Dendritic cell treated with granulocyte-macrophage colony-stimulating factor and Interleukin-4, amounts not matched to agents 40 ng/mL and 50 ng/mL, for 4 days (primary cell): ENCODE measurements around the gene BABAM2.
"Not testable (repeated sequence)": the region's sequence is repeated elsewhere in the genome, so short reads cannot be mapped to it uniquely, and the experiment has no call there.

Source experiments
- H3K27ac Mint-ChIP-seq: one replicate; pipeline ENCODE4 v1.8.0; 2022; ENCODE audit warnings: mild to moderate bottlenecking, mixed read lengths
- H3K27me3 Mint-ChIP-seq: one replicate; pipeline ENCODE4 v1.8.0; 2022; ENCODE audit warnings: mild to moderate bottlenecking, mixed read lengths
- H3K36me3 Mint-ChIP-seq: one replicate; pipeline ENCODE4 v1.8.0; 2022; ENCODE audit warnings: low read depth, mixed read lengths
- H3K4me1 Mint-ChIP-seq: one replicate; pipeline ENCODE4 v1.8.0; 2022; ENCODE audit warnings: low read depth, mixed read lengths
- H3K4me3 Mint-ChIP-seq: one replicate; pipeline ENCODE4 v1.8.0; 2022; ENCODE audit warnings: mild to moderate bottlenecking, moderate library complexity, mixed read lengths
- H3K9me3 Mint-ChIP-seq: one replicate; pipeline ENCODE4 v1.8.0; 2022; ENCODE audit warnings: mixed read lengths
- intact Hi-C: fragments of 100-400 bp; cut with micrococcal nuclease; formaldehyde crosslinking; loops from one replicate; pipeline ENCODE4 v1.15.0; 2022

The BABAM2 gene

GRCh38 chr2:27993950-27994728 is 103.6 kb downstream of the BABAM2 start:
- H3K4me1 Mint-ChIP-seq, result peaks cover 45% of the 10 kb centered on the region
- no peaks in the 10 kb centered on the region for H3K27me3 Mint-ChIP-seq
- H3K36me3 Mint-ChIP-seq, result peaks cover 28% of the 10 kb centered on the region
- H3K9me3 Mint-ChIP-seq, result no peaks in the 10 kb centered on the region
- H3K4me3 Mint-ChIP-seq, result no peak overlapping the region
- no peak overlapping the region for H3K27ac Mint-ChIP-seq
- intact Hi-C loops, result no loop called here

GRCh38 chr2:27996156-27996922 is 105.8 kb downstream of the BABAM2 start:
- Mint-ChIP-seq H3K4me1 (peaks cover 42% of the 10 kb centered on the region), H3K4me3 (no peak overlapping the region), H3K36me3 (peaks cover 31% of the 10 kb centered on the region), H3K27me3 (no peaks in the 10 kb centered on the region), H3K27ac (no peak overlapping the region), H3K9me3 (peaks cover 11% of the 10 kb centered on the region)
- intact Hi-C loops, result no loop called here

DNA sequence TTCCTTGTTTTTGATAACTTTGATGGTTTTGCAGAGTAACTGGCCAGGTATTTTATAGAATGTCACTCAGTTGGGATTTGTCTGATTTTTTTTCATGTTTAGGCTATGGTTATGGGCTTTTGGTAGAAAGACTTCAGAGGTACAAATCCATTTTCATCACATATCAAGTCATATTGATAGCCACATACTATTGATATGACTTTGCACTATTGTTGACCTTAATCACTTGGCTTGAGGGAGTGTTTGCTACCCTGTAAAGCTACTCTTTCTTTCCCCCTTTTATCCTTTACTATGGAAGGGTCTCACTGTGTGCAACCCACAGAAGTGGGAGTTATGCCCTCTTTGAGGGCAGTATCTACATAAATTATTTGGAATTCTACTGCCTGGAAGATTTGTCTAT is 109.8 kb downstream of the BABAM2 start:
- H3K4me1 Mint-ChIP-seq, result peaks cover 25% of the 10 kb centered on the region
- intact Hi-C loops, result no loop called here
- H3K4me3 Mint-ChIP-seq, result no peak overlapping the region
- H3K9me3 Mint-ChIP-seq, result peaks cover 16% of the 10 kb centered on the region
- H3K27me3 Mint-ChIP-seq, result no peaks in the 10 kb centered on the region
- peaks cover 28% of the 10 kb centered on the region for H3K36me3 Mint-ChIP-seq
- no peak overlapping the region for H3K27ac Mint-ChIP-seq

- Mint-ChIP-seq H3K27me3 (no peaks in the 10 kb centered on the region), H3K9me3 (peaks cover 16% of the 10 kb centered on the region), H3K27ac (no peak overlapping the region), H3K4me1 (peaks cover 15% of the 10 kb centered on the region), H3K4me3 (no peak overlapping the region), H3K36me3 (peaks cover 15% of the 10 kb centered on the region)
- intact Hi-C loops, result no loop called here
Observed at GRCh38 chr2:28002181-28002580, 111.7 kb downstream of the BABAM2 start.

DNA sequence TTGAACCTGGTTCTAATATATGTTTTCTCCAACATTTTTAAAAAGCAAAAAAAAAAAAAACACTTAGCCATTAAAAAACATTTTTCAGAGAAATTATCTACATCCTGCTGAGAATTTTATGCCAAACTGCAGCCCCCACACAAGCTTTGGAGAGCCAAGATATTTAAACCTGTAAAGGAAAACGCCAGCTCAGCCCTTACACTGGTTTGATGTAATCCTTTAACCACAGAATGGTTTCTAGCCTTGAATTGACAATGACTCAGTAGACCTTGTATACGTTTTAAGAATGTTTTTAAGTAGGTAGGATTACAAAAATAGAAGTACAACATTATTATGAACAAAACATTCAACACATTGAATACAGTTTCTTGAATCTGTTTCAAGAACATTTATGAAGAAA is 113.6 kb downstream of the BABAM2 start:
- Mint-ChIP-seq H3K4me1 (peaks cover 13% of the 10 kb centered on the region), H3K27me3 (no peaks in the 10 kb centered on the region)

GRCh38 chr2:28009732-28010131 is 119.2 kb downstream of the BABAM2 start:
- peaks cover 16% of the 10 kb centered on the region for H3K4me1 Mint-ChIP-seq
- H3K9me3 Mint-ChIP-seq, result no peaks in the 10 kb centered on the region
- intact Hi-C loops, result no loop called here
- no peak overlapping the region for H3K4me3 Mint-ChIP-seq
- H3K36me3 Mint-ChIP-seq, result no peaks in the 10 kb centered on the region
- no peak overlapping the region for H3K27ac Mint-ChIP-seq
- no peaks in the 10 kb centered on the region for H3K27me3 Mint-ChIP-seq

More for the DNA sequence above, 113.6 kb downstream of the BABAM2 start:
- H3K4me3 Mint-ChIP-seq, result no peak overlapping the region
- intact Hi-C loops, result no loop called here
- H3K9me3 Mint-ChIP-seq, result peaks cover 16% of the 10 kb centered on the region
- H3K27ac Mint-ChIP-seq, result no peak overlapping the region
- peaks cover 15% of the 10 kb centered on the region for H3K36me3 Mint-ChIP-seq

GRCh38 chr2:28011322-28011737 is 120.8 kb downstream of the BABAM2 start:
- Mint-ChIP-seq H3K4me1 (peaks cover 16% of the 10 kb centered on the region), H3K27me3 (no peaks in the 10 kb centered on the region), H3K4me3 (no peak overlapping the region), H3K9me3 (no peaks in the 10 kb centered on the region), H3K36me3 (peaks cover 5% of the 10 kb centered on the region), H3K27ac (no peak overlapping the region)
- intact Hi-C loops, result no loop called here

DNA sequence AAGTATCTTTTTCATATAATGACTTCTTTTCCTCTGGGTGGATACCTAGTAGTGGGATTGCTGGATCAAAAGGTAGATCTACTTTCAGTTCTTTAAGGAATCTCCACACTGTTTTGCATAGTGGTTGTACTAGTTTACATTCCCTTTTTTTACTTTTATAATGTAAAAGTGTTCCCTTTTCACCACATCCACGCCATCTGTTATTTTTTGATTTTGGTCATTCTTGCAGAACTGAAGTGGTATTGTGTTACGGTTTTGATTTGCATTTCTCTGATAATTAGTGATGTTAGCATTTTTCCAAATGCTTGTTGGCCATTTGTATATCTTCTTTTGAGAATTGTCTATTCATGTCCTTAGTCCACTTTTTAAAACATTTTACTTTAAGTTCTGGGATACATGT is 127.9 kb downstream of the BABAM2 start:
- intact Hi-C loops, H3K4me3 Mint-ChIP-seq, H3K27ac Mint-ChIP-seq, H3K9me3 Mint-ChIP-seq, H3K27me3 Mint-ChIP-seq: not testable (repeated sequence)
- H3K36me3 Mint-ChIP-seq, result peaks cover 15% of the 10 kb centered on the region
- peaks cover 18% of the 10 kb centered on the region for H3K4me1 Mint-ChIP-seq

- H3K9me3 Mint-ChIP-seq, H3K27me3 Mint-ChIP-seq, H3K4me3 Mint-ChIP-seq, intact Hi-C loops, H3K27ac Mint-ChIP-seq: not testable (repeated sequence)
- Mint-ChIP-seq H3K4me1 (peaks cover 18% of the 10 kb centered on the region), H3K36me3 (peaks cover 15% of the 10 kb centered on the region)
Observed at GRCh38 chr2:28019521-28019920, 129.0 kb downstream of the BABAM2 start.

- peaks cover 28% of the 10 kb centered on the region for H3K36me3 Mint-ChIP-seq
- peaks cover 20% of the 10 kb centered on the region for H3K4me1 Mint-ChIP-seq
- no peak overlapping the region for H3K27ac Mint-ChIP-seq
- no peaks in the 10 kb centered on the region for H3K27me3 Mint-ChIP-seq
- intact Hi-C loops, result no loop called here
- H3K9me3 Mint-ChIP-seq, result no peaks in the 10 kb centered on the region
- H3K4me3 Mint-ChIP-seq, result no peak overlapping the region
Observed at GRCh38 chr2:28021898-28022297, 131.4 kb downstream of the BABAM2 start.

GRCh38 chr2:28025123-28025522 is 134.6 kb downstream of the BABAM2 start:
- no peaks in the 10 kb centered on the region for H3K27me3 Mint-ChIP-seq
- intact Hi-C loops, result no loop called here
- H3K4me1 Mint-ChIP-seq, result peaks cover 17% of the 10 kb centered on the region
- H3K27ac Mint-ChIP-seq, result no peak overlapping the region
- H3K36me3 Mint-ChIP-seq, result peaks cover 34% of the 10 kb centered on the region
- no peak overlapping the region for H3K4me3 Mint-ChIP-seq
- no peaks in the 10 kb centered on the region for H3K9me3 Mint-ChIP-seq

DNA sequence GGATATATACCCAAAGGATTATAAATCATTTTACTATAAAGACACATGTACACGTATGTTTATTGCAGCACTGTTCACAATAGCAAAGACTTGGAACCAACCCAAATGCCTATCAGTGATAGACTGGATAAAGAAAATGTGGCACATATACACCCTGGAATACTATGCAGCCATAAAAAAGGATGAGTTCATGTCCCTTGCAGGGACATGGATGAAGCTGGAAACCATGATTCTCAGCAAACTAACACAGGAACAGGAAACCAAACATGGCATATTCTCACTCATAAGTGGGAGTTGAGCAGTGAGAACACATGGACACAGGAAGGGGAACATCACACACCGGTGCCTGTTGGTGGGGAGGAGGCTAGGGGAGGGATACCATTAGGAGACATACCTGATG is 135.7 kb downstream of the BABAM2 start:
- Mint-ChIP-seq H3K36me3 (peaks cover 34% of the 10 kb centered on the region), H3K4me1 (peaks cover 16% of the 10 kb centered on the region)
- H3K9me3 Mint-ChIP-seq, H3K4me3 Mint-ChIP-seq, H3K27me3 Mint-ChIP-seq, H3K27ac Mint-ChIP-seq, intact Hi-C loops: not testable (repeated sequence)

DNA sequence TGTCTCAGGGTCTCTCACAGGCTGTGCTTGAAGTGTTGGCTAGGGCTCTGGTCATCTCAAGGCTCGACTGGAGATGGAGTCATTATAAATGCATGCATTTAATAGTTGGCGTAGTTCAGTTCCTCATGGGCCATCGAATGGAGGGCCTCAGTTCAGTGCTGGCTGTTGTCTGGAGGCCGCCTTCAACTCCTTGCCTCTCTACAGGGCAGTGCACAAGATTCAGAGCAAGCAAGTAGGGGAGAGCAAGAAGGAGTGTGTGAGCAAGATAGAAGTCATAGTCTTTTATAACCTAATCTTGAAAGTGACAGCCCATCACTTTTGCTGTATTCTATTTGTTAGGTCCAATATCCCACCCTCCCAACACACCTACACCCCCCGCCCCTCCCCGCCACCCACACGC is 137.5 kb downstream of the BABAM2 start:
- H3K27ac Mint-ChIP-seq, result no peak overlapping the region
- intact Hi-C loops, result no loop called here
- peaks cover 10% of the 10 kb centered on the region for H3K4me1 Mint-ChIP-seq
- no peak overlapping the region for H3K4me3 Mint-ChIP-seq
- H3K27me3 Mint-ChIP-seq, result no peaks in the 10 kb centered on the region
- H3K9me3 Mint-ChIP-seq, result no peaks in the 10 kb centered on the region
- H3K36me3 Mint-ChIP-seq, result peaks cover 27% of the 10 kb centered on the region

DNA sequence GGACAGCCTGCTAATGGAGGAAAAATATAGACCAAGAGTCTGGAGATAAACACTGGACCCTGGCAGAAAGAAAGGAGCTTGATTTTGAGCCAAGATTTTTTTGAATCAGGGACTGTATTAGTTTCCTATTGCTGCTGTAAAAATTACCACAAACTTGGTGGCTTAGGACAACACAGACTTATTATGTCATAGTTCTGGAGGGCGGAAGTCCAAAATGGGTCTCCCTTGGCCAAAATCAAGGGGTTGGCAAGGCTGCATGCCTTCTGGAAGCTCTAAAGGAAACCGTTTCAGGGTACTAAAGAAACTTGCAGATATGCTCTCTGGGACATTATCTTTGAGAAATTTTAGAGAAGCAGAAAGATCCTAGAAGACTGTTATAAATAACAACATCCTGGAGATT is 140.1 kb downstream of the BABAM2 start:
- Mint-ChIP-seq H3K9me3 (no peaks in the 10 kb centered on the region), H3K27me3 (no peaks in the 10 kb centered on the region), H3K4me3 (no peak overlapping the region), H3K27ac (no peak overlapping the region), H3K4me1 (peaks cover 10% of the 10 kb centered on the region), H3K36me3 (peaks cover 19% of the 10 kb centered on the region)
- intact Hi-C loops, result no loop called here
